Stimulated activated CD4-positive, alpha-beta T cell treated with anti-CD3 and anti-CD28 coated beads, Interleukin-4, amount 100 ng/mL, for 1 hour (primary cell): Measurements from ENCODE around the gene PVR.
"Not testable (repeated sequence)": the region's sequence is repeated elsewhere in the genome, so short reads cannot be mapped to it uniquely, and the experiment has no call there.

Experiments used
- DNase-seq: peaks from one replicate; pipeline ENCODE4 v3.0.0-alpha.2; 2020

The PVR gene

GRCh38 chr19:44677019-44677811 lies 33.5 kb downstream of the PVR start:
- no peak for DNase-seq

- no peak for DNase-seq
These were observed 36.8 kb downstream of the PVR start for GRCh38 chr19:44680536-44680935.

- no peak for DNase-seq
These were observed 38.5 kb downstream of the PVR start for GRCh38 chr19:44681992-44682790.

- DNase-seq = no peak
These were observed 39.1 kb downstream of the PVR start for GRCh38 chr19:44682807-44683206.

GRCh38 chr19:44683434-44684210 lies 39.9 kb downstream of the PVR start:
- no peak for DNase-seq

- DNase-seq = not testable (repeated sequence)
These were observed 40.7 kb downstream of the PVR start for GRCh38 chr19:44684396-44684795.

GRCh38 chr19:44684892-44685863 lies 41.5 kb downstream of the PVR start:
- DNase-seq = no peak

- DNase-seq = no peak
These were observed 42.2 kb downstream of the PVR start for GRCh38 chr19:44685877-44686276.

- DNase-seq = no peak
These were observed 43.2 kb downstream of the PVR start for GRCh38 chr19:44686896-44687295.

GRCh38 chr19:44687888-44688287 lies 44.2 kb downstream of the PVR start:
- no peak for DNase-seq

GRCh38 chr19:44689290-44690130 lies 45.8 kb downstream of the PVR start:
- peak; percentile 86 for DNase-seq

GRCh38 chr19:44690131-44690440 lies 46.4 kb downstream of the PVR start:
- no peak for DNase-seq

- no peak for DNase-seq
These were observed 48.6 kb downstream of the PVR start for GRCh38 chr19:44692379-44692721.

- peak; percentile 26 for DNase-seq
These were observed 50.5 kb downstream of the PVR start for GRCh38 chr19:44694184-44694579.

GRCh38 chr19:44696939-44697669 lies 53.4 kb downstream of the PVR start:
- no peak for DNase-seq

GRCh38 chr19:44697670-44698034 lies 53.9 kb downstream of the PVR start:
- DNase-seq = no peak

GRCh38 chr19:44698492-44699201 lies 54.9 kb downstream of the PVR start, which contains the start of gene CEACAM16:
CEACAM16 (plus strand) TSS chr19:44699151; CDS start chr19:44701457, 2,306 bp downstream.
- DNase-seq = no peak

GRCh38 chr19:44700547-44700946 lies 56.8 kb downstream of the PVR start:
- no peak for DNase-seq

- no peak for DNase-seq
These were observed 57.5 kb downstream of the PVR start for GRCh38 chr19:44701228-44701627.

- no peak for DNase-seq
These were observed 59.0 kb downstream of the PVR start for GRCh38 chr19:44702551-44703176.
